SK-N-MC (cell line): ENCODE data around the gene IGIP.

Experiments
- EZH2 ChIP-seq: fragments of 200-600 bp; sonication (generic); IDR thresholded peaks from one replicate; pipeline ENCODE4 v1.6.1; 2017; ENCODE audit warnings: antibody characterized with exemption
- POLR2AphosphoS5 ChIP-seq: IDR thresholded peaks from 2 replicates; pipeline ENCODE4 v1.6.1; 2012; ENCODE audit warnings: mild to moderate bottlenecking, low read depth, low read length, borderline replicate concordance

DNA sequence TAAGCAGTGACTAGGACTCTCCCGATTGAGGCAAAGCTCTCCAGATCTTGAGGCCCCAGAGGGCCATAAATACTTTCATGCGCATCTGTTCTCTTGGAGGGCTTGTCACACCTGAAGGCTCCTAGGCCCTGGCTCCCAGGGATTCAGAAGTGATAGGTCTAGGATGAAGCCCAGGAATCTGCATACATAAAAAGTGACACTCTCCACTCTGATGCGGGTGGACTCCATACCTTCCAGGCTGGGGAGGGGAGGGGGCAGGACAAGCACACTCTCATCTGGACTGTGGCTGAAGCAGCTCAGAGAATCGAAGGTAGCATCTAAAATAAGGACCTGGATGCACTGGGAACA, 40.2 kb downstream of the IGIP start:
- TF ChIP-seq EZH2 (no peak), POLR2AphosphoS5 (no peak)
